H1 (cell line): ENCODE measurements around the gene EMX2. TPM values are rescaled to one million over a fixed set of nuclear protein-coding genes. Genes with fewer than 3 reads are reported as not detected.

Experiments used
- BACH1 ChIP-seq: IDR thresholded peaks from 2 replicates; pipeline ENCODE4 v1.6.1; 2012; ENCODE audit warnings: low read length, improper control_type of control experiment
- CHD7 ChIP-seq: fragments of 300-600 bp; sonication (generic); IDR thresholded peaks from 2 replicates; pipeline ENCODE4 v1.7.1; 2012; ENCODE audit warnings: low read length, moderate library complexity, mild to moderate bottlenecking, inconsistent platforms; ENCODE audit not compliant: insufficient replicate concordance
- CTBP2 ChIP-seq: IDR thresholded peaks from 2 replicates; pipeline ENCODE4 v1.7.0; 2011; ENCODE audit warnings: borderline replicate concordance, mild to moderate bottlenecking, moderate library complexity, mixed read lengths, low read length; ENCODE audit not compliant: insufficient read depth, insufficient read length
- KDM5A ChIP-seq: fragments of 200-600 bp; IDR thresholded peaks from 2 replicates; pipeline ENCODE4 v1.7.1; 2012; ENCODE audit warnings: mild to moderate bottlenecking, low read length, inconsistent platforms, mixed read lengths
- SP2 ChIP-seq: IDR thresholded peaks from 2 replicates; pipeline ENCODE4 v1.6.1; 2012; ENCODE audit warnings: mild to moderate bottlenecking, low read length, inconsistent platforms
- polyA plus RNA-seq, 7 experiments: library from polyadenylated mRNA; depleted of rRNA in 3 of 7; stranded (reverse) in 5 of 7; unstranded in 2 of 7; fragments of >200 nt in 5 of 7; fragments of 200-250 nt in 2 of 7; gene quantifications; 1 replicate in 5 of 7; 2 replicates in 1 of 7; 4 replicates in 1 of 7; pipeline versions ENCODE4 v1.2.1 to v1.2.3, GENCODE V29; 2011 to 2013; ENCODE audit warnings: missing spikeins in 2 of 7, mixed read lengths in 2 of 7
- total RNA-seq: library from RNA; stranded (reverse); fragmentation: NEBNext Ultra II Directional; extraction: Animal tissue kit (Norgen Biotek cat#: 25700); gene quantifications from 2 replicates; pipeline ENCODE4 v1.2.1, GENCODE V29; 2021
- TF ChIP-seq, protein P1 (sequence below): IDR thresholded peaks from 2 replicates; pipeline ENCODE4 v1.6.1; 2012; ENCODE audit warnings: inconsistent platforms

EMX2 gene
- total and polyA plus RNA-seq, 2 of the 8 experiments (the other 6 are each of a cell fraction or from before 2014, with no cell fraction given) = not detected

GRCh38 chr10:117587036-117587435, 44.5 kb downstream of the EMX2 start (continued):
- TF ChIP-seq CTBP2 (no peak), SP2 (no peak), CHD7 (no peak), KDM5A (no peak), BACH1 (no peak)
- TF ChIP-seq, protein P1, sequence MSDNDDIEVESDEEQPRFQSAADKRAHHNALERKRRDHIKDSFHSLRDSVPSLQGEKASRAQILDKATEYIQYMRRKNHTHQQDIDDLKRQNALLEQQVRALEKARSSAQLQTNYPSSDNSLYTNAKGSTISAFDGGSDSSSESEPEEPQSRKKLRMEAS = no peak
